Lower leg skin (tissue), 3 donors: ENCODE data around the gene SERAC1.

ENCODE experiments used
- POLR2A ChIP-seq, 2 donors: fragments of 450-650 bp; IDR thresholded peaks; one replicate each; pipeline ENCODE4 v1.6.1; 2016 to 2017; ENCODE audit warnings: antibody characterized with exemption in 2 of 2, mild to moderate bottlenecking in 1 of 2, moderate library complexity in 1 of 2
- TF ChIP-seq, protein P1 (sequence below), 3 donors: fragments of 450-650 bp; IDR thresholded peaks; one replicate each; pipeline ENCODE4 v1.5.1; 2016; ENCODE audit warnings: antibody characterized with exemption in 3 of 3, mild to moderate bottlenecking in 3 of 3, moderate library complexity in 2 of 3

GRCh38 chr6:158073776-158074175 is 94.3 kb downstream of the SERAC1 start:
- no peak for TF ChIP-seq POLR2A (IDR thresholded peaks at IDR 0.05)
- TF ChIP-seq, protein P1, sequence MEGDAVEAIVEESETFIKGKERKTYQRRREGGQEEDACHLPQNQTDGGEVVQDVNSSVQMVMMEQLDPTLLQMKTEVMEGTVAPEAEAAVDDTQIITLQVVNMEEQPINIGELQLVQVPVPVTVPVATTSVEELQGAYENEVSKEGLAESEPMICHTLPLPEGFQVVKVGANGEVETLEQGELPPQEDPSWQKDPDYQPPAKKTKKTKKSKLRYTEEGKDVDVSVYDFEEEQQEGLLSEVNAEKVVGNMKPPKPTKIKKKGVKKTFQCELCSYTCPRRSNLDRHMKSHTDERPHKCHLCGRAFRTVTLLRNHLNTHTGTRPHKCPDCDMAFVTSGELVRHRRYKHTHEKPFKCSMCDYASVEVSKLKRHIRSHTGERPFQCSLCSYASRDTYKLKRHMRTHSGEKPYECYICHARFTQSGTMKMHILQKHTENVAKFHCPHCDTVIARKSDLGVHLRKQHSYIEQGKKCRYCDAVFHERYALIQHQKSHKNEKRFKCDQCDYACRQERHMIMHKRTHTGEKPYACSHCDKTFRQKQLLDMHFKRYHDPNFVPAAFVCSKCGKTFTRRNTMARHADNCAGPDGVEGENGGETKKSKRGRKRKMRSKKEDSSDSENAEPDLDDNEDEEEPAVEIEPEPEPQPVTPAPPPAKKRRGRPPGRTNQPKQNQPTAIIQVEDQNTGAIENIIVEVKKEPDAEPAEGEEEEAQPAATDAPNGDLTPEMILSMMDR (IDR thresholded peaks at IDR 0.05): no peak
